Endothelial cell of umbilical vein (primary cell): ENCODE data around the gene TTC21B. TPM values are rescaled to one million over a fixed set of nuclear protein-coding genes. Genes with fewer than 3 reads are reported as not detected.

ENCODE experiments used
- BruUV-seq: library from RNA; stranded (reverse); fragments of 400-500 nt; replicated peaks from 2 replicates; lab custom pipeline; 2021; lab: Mats Ljungman, UMichigan
- CTCF ChIA-PET: fragments of 300-600, 350-600 bp; sonication (Branson Sonifier 250); formaldehyde crosslinking; loops from one replicate; lab custom pipeline; 2021; ENCODE audit warnings: antibody characterized with exemption, inconsistent platforms; lab: Charles Lee
- POLR2A ChIA-PET: fragments of 300-600, 350-600 bp; sonication (Branson Sonifier 250); formaldehyde crosslinking; loops from one replicate; lab custom pipeline; 2021; ENCODE audit warnings: antibody characterized with exemption, inconsistent platforms; lab: Charles Lee
- DNase-seq: peaks from one replicate; pipeline ENCODE4 v3.0.0-alpha.2; 2011; ENCODE audit warnings: low read depth, low spot score
- FAIRE-seq: peaks from 2 replicates; lab custom pipeline; 2011; peaks lifted over from hg19 to GRCh38; lab: Jason Lieb, UNC
- H2AFZ ChIP-seq: 2 replicates; pipeline ENCODE4 v1.6.0; 2012; ENCODE audit warnings: low read depth, low read length, control low read depth, inconsistent platforms
- H3K27ac ChIP-seq: 2 replicates; pipeline ENCODE4 v1.5.1; 2011; ENCODE audit warnings: low read depth, mild to moderate bottlenecking, control low read depth, low read length, moderate library complexity; ENCODE audit not compliant: insufficient read depth
- H3K27me3 ChIP-seq, 2 experiments: 2 replicates each; pipeline versions ENCODE4 v1.6.0 to v1.6.1; 2011; ENCODE audit warnings: low read length in 2 of 2, mixed read lengths in 1 of 2; ENCODE audit not compliant: control insufficient read depth in 2 of 2, insufficient read depth in 2 of 2
- H3K36me3 ChIP-seq, 2 experiments: 2 replicates in 1 of 2; 3 replicates in 1 of 2; pipeline ENCODE4 v1.5.1; 2011; ENCODE audit warnings: low read length in 2 of 2, mild to moderate bottlenecking in 1 of 2, moderate library complexity in 1 of 2; ENCODE audit not compliant: control insufficient read depth in 2 of 2, insufficient read depth in 2 of 2; ENCODE audit errors: extremely low read depth in 1 of 2
- H3K4me1 ChIP-seq: 3 replicates; pipeline ENCODE4 v1.5.1; 2011; ENCODE audit warnings: mild to moderate bottlenecking, low read length; ENCODE audit not compliant: control insufficient read depth, insufficient read depth; ENCODE audit errors: extremely low read depth
- H3K4me2 ChIP-seq: 2 replicates; pipeline ENCODE4 v1.6.1; 2011; ENCODE audit warnings: low read length, control low read depth, mixed read lengths; ENCODE audit not compliant: insufficient read depth
- H3K4me3 ChIP-seq, 3 experiments: fragments of 200-600 bp in 1 of 3; sonication (generic), shearing (Covaris generic) in 1 of 3; replicated peaks in 1 of 3; 2 replicates each; pipeline ENCODE4 v1.5.1; 2011 to 2016; ENCODE audit warnings: control low read depth in 3 of 3, low read length in 3 of 3, mild to moderate bottlenecking in 2 of 3, inconsistent platforms in 1 of 3, low read depth in 1 of 3, moderate library complexity in 1 of 3; ENCODE audit not compliant: insufficient read depth in 1 of 3
- H3K79me2 ChIP-seq: 2 replicates; pipeline ENCODE4 v1.6.0; 2012; ENCODE audit warnings: low read length, inconsistent platforms; ENCODE audit not compliant: control insufficient read depth, insufficient read depth
- H3K9ac ChIP-seq: replicated peaks from 2 replicates; pipeline ENCODE3; 2011; ENCODE audit warnings: low read length, control low read depth; ENCODE audit not compliant: insufficient read depth; ENCODE audit errors: extremely low read depth
- H3K9me1 ChIP-seq: replicated peaks from 3 replicates; pipeline ENCODE4 v1.6.0; 2011; ENCODE audit warnings: mild to moderate bottlenecking, low read length; ENCODE audit not compliant: control insufficient read depth, insufficient read depth; ENCODE audit errors: extremely low read depth
- H3K9me3 ChIP-seq: replicated peaks from 2 replicates; pipeline ENCODE4 v1.5.1; 2012; ENCODE audit warnings: low read length, inconsistent platforms; ENCODE audit not compliant: control insufficient read depth, insufficient read depth
- H4K20me1 ChIP-seq: replicated peaks from 2 replicates; pipeline ENCODE3; 2011; ENCODE audit warnings: mild to moderate bottlenecking, low read length; ENCODE audit not compliant: control insufficient read depth, insufficient read depth; ENCODE audit errors: extremely low read depth
- CTCF ChIP-seq, 2 donors: IDR thresholded peaks; 1 replicate in 1 of 2; 2 replicates in 1 of 2; pipeline ENCODE4 v1.5.1; 2011; ENCODE audit warnings: low read length in 2 of 2, mild to moderate bottlenecking in 2 of 2, moderate library complexity in 2 of 2, control low read depth in 1 of 2, inconsistent platforms in 1 of 2, low read depth in 1 of 2; ENCODE audit not compliant: insufficient read depth in 1 of 2; ENCODE audit errors: extremely low read depth in 1 of 2
- EZH2 ChIP-seq: IDR thresholded peaks from 2 replicates; pipeline ENCODE4 v1.6.1; 2012; ENCODE audit warnings: borderline replicate concordance, low read depth, mild to moderate bottlenecking, moderate library complexity, low read length, inconsistent platforms; ENCODE audit not compliant: severe bottlenecking
- FOS ChIP-seq: IDR thresholded peaks from 2 replicates; pipeline ENCODE4 v1.6.1; 2011; ENCODE audit warnings: mild to moderate bottlenecking, low read length, moderate library complexity, borderline replicate concordance; ENCODE audit not compliant: insufficient read depth
- GATA2 ChIP-seq: IDR thresholded peaks from 2 replicates; pipeline ENCODE4 v1.7.0; 2011; ENCODE audit warnings: low read depth, mild to moderate bottlenecking, moderate library complexity, mixed read lengths, low read length; ENCODE audit not compliant: insufficient read length, insufficient read depth
- JUN ChIP-seq: IDR thresholded peaks from 2 replicates; pipeline ENCODE4 v1.6.1; 2011; ENCODE audit warnings: borderline replicate concordance, low read depth; ENCODE audit not compliant: insufficient read length, insufficient read depth
- MYC ChIP-seq: IDR thresholded peaks from one replicate; pipeline ENCODE4 v1.6.1; 2011; ENCODE audit warnings: mild to moderate bottlenecking, low read depth, low read length
- POLR2A ChIP-seq: IDR thresholded peaks from 2 replicates; pipeline ENCODE4 v1.6.1; 2012; ENCODE audit warnings: low read depth, mild to moderate bottlenecking, control low read depth, low read length
- POLR2AphosphoS5 ChIP-seq: IDR thresholded peaks from 2 replicates; pipeline ENCODE4 v1.6.1; 2012; ENCODE audit warnings: low read depth, mild to moderate bottlenecking, control low read depth, low read length, moderate library complexity; ENCODE audit not compliant: insufficient read depth
- dilution Hi-C: fragments of 300-500 bp; cut with MboI; formaldehyde crosslinking; loops from one replicate; pipeline ENCODE4 v1.15.0; 2019; ENCODE audit warnings: low sequenced_read_pairs; ENCODE audit not compliant: extremely low pct_ligation_motif_present
- intact Hi-C: fragments of 100-400 bp; cut with micrococcal nuclease; formaldehyde crosslinking; loops from one replicate; pipeline ENCODE4 v1.10.0; 2022
- polyA plus RNA-seq, 4 experiments: library from polyadenylated mRNA; depleted of rRNA in 3 of 4; stranded (reverse) in 3 of 4; unstranded in 1 of 4; fragments of >200 nt; gene quantifications; 2 replicates each; pipeline versions ENCODE4 v1.2.1 to v1.2.3, GENCODE V29; 2011 to 2012; ENCODE audit warnings: missing spikeins in 1 of 4
- total RNA-seq: library from RNA; stranded (reverse); gene quantifications from 2 replicates; pipeline ENCODE4 v1.2.3, GENCODE V29; 2021
- TF ChIP-seq, protein P1 (sequence below): IDR thresholded peaks from 2 replicates; pipeline ENCODE4 v1.6.1; 2011; ENCODE audit not compliant: insufficient read depth, insufficient read length

Gene TTC21B
- total and polyA plus RNA-seq, 2 donors (not counting 3 experiments of a cell fraction or from before 2014, with no cell fraction given) = 8.0 to 21.9 TPM

DNA sequence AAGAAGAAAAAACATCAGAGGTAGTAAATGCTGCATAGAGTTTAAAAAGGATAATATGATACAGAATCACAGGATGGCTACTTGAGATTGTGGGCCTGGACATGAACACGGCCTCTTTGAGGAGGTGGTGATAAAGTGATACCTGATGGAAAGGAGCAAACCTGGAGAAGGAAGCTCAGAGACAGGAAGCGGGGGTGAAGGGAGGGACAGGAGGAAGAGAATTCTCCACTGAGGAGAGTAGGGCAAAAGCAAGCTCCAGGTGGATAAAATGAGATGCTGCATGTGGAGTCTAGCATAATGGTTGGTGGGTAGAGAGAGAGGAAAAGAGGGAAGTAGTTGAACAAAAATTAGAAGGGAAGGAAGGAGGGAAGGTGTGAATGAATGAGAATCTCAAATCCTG is 82.6 kb downstream of the TTC21B start:
- Histone ChIP-seq H3K36me3 (no peaks in the 10 kb centered on the region), H3K27me3 (no peaks in the 10 kb centered on the region), H3K9ac (no peak overlapping the region), H2AFZ (no peak overlapping the region), H3K4me2 (no peak overlapping the region), H3K4me1 (no peaks in the 10 kb centered on the region), H3K4me3 (no peak overlapping the region), H4K20me1 (no peaks in the 10 kb centered on the region), H3K27ac (no peak overlapping the region), H3K79me2 (no peaks in the 10 kb centered on the region), H3K9me3 (no peaks in the 10 kb centered on the region), H3K9me1 (no peaks in the 10 kb centered on the region)
- DNase-seq (no peak), FAIRE-seq (no peak)
- dilution Hi-C loops (no loop called here), intact Hi-C loops (loop anchor here (10.0 kb wide), 1 partner anchor 254 kb away; the partner anchor contains the start of gene SCN1A)
- TF ChIP-seq EZH2 (no peak), POLR2AphosphoS5 (no peak), GATA2 (no peak), CTCF (IDR thresholded peaks at IDR 0.05; ENCODE audit: extremely low read depth in 1 of 2, insufficient read depth in 1 of 2, low read depth in 1 of 2, low read length in 2 of 2) (no peak), MYC (no peak), JUN (no peak), POLR2A (no peak), FOS (no peak)
- TF ChIP-seq, protein P1, sequence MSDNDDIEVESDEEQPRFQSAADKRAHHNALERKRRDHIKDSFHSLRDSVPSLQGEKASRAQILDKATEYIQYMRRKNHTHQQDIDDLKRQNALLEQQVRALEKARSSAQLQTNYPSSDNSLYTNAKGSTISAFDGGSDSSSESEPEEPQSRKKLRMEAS = no peak
- ChIA-PET CTCF (interaction anchor here (1.1 to 1.4 kb wide), 3 partner anchors 9 to 632 kb away, joined by 3 to 4 read pairs (median 4); partner anchors contain the start of gene SCN2A), POLR2A (no interaction called here)
- no TSS peak for BruUV-seq
